PC-3 (cell line): Measurements from ENCODE around the gene CYB561A3. TPM values are rescaled to one million over a fixed set of nuclear protein-coding genes. Genes with fewer than 3 reads are reported as not detected.

ENCODE experiments used
- ATAC-seq: fragments of 200-7000 bp; cut with Tn5 transposase; 2 replicates; pipeline ENCODE4 v1.9.1; 2020; ENCODE audit warnings: mild to moderate bottlenecking, moderate library complexity
- BruUV-seq: library from RNA; stranded (reverse); fragments of 400-500 nt; replicated peaks from 2 replicates; lab custom pipeline; 2021; lab: Mats Ljungman, UMichigan
- CTCF ChIA-PET: fragments of 300-600 bp; sonication (Branson Sonifier 250); formaldehyde crosslinking; loops from one replicate; lab custom pipeline; 2022; ENCODE audit warnings: antibody characterized with exemption; lab: Charles Lee
- POLR2A ChIA-PET: fragments of 300-600 bp; sonication (Branson Sonifier 250); formaldehyde crosslinking; loops from one replicate; lab custom pipeline; 2022; ENCODE audit warnings: antibody characterized with exemption; ENCODE audit not compliant: unreplicated experiment; lab: Charles Lee
- DNase-seq: peaks from one replicate; pipeline ENCODE4 v3.0.0-alpha.2; 2015
- H2AFZ ChIP-seq: fragments of 300-600 bp; sonication (generic); 2 replicates; pipeline ENCODE4 v1.6.0; 2016; ENCODE audit warnings: antibody characterized with exemption, low read length
- H3F3A ChIP-seq: fragments of 300-600 bp; sonication (generic); one replicate; pipeline ENCODE4 v1.6.0; 2017; ENCODE audit warnings: antibody characterized with exemption, low read length, control low read depth, mild to moderate bottlenecking; ENCODE audit not compliant: unreplicated experiment
- H3K27ac ChIP-seq: fragments of 300-600 bp; sonication (generic); 2 replicates; pipeline ENCODE4 v1.5.1; 2016; ENCODE audit warnings: mild to moderate bottlenecking, low read length
- H3K27me3 ChIP-seq: fragments of 300-600 bp; sonication (generic); 2 replicates; pipeline ENCODE4 v1.6.1; 2016; ENCODE audit warnings: low read length, mixed read lengths
- H3K36me3 ChIP-seq: fragments of 300-600 bp; sonication (generic); 2 replicates; pipeline ENCODE4 v1.6.1; 2016; ENCODE audit warnings: low read depth, mixed run types, low read length, mixed read lengths
- H3K4me1 ChIP-seq: fragments of 300-600 bp; sonication (generic); 2 replicates; pipeline ENCODE4 v1.5.1; 2016; ENCODE audit warnings: low read length; ENCODE audit not compliant: insufficient read depth
- H3K4me2 ChIP-seq: fragments of 300-600 bp; sonication (generic); 2 replicates; pipeline ENCODE4 v1.6.0; 2016; ENCODE audit warnings: low read length
- H3K4me3 ChIP-seq: fragments of 300-600 bp; sonication (generic); 2 replicates; pipeline ENCODE4 v1.5.1; 2016; ENCODE audit warnings: mild to moderate bottlenecking, low read length, mixed read lengths
- H3K79me2 ChIP-seq: fragments of 300-600 bp; sonication (generic); 2 replicates; pipeline ENCODE4 v1.6.1; 2017; ENCODE audit warnings: low read length, mixed read lengths
- H3K9ac ChIP-seq: fragments of 300-600 bp; sonication (generic); 2 replicates; pipeline ENCODE4 v1.6.0; 2016; ENCODE audit warnings: mild to moderate bottlenecking, low read length
- H3K9me2 ChIP-seq: fragments of 300-600 bp; sonication (generic); replicated peaks from 2 replicates; pipeline ENCODE4 v1.6.1; 2016; ENCODE audit warnings: mixed run types, low read length, mixed read lengths
- H3K9me3 ChIP-seq: fragments of 300-600 bp; sonication (generic); 2 replicates; pipeline ENCODE4 v1.6.1; 2016; ENCODE audit warnings: low read length, mixed read lengths
- H4K20me1 ChIP-seq: fragments of 300-600 bp; sonication (generic); 2 replicates; pipeline ENCODE4 v1.6.1; 2016; ENCODE audit warnings: low read length, mixed read lengths
- CTCF ChIP-seq: fragments of 300-600 bp; sonication (generic); conservative IDR thresholded peaks from 2 replicates; pipeline ENCODE4 v1.5.1; 2017; ENCODE audit warnings: antibody characterized with exemption, low read depth, mild to moderate bottlenecking, low read length
- EZH2 ChIP-seq: fragments of 300-600 bp; sonication (generic); IDR thresholded peaks from one replicate; pipeline ENCODE4 v1.6.1; 2017; ENCODE audit warnings: antibody characterized with exemption, mild to moderate bottlenecking, low read length; ENCODE audit not compliant: unreplicated experiment
- EZH2phosphoT487 ChIP-seq: fragments of 300-600 bp; sonication (generic); IDR thresholded peaks from 2 replicates; pipeline ENCODE4 v1.6.1; 2018; ENCODE audit warnings: mild to moderate bottlenecking, antibody characterized with exemption, low read length, borderline replicate concordance
- intact Hi-C: fragments of 100-400 bp; cut with micrococcal nuclease; formaldehyde crosslinking; loops from 2 replicates; pipeline ENCODE4 v1.9.0; 2023
- total RNA-seq: library from RNA; depleted of rRNA; stranded (reverse); fragments of >200 nt; gene quantifications from 2 replicates; pipeline ENCODE4 v1.2.3, GENCODE V29; 2014

Gene CYB561A3
- total RNA-seq, 1 experiment from 2014 or later, result 51.2 TPM

GRCh38 chr11:61331651-61332050 is 30.0 kb downstream of the CYB561A3 start:
- CTCF ChIA-PET, result no interaction called here
- Histone ChIP-seq H3K4me3 (peak overlapping the region; percentile 95), H3K9ac (peak overlapping the region; percentile 99), H3K36me3 (peaks cover 27% of the 10 kb centered on the region), H3K27ac (no peak overlapping the region), H3K27me3 (no peaks in the 10 kb centered on the region), H4K20me1 (peaks cover 24% of the 10 kb centered on the region), H3K9me3 (no peaks in the 10 kb centered on the region), H3K9me2 (no peaks in the 10 kb centered on the region), H2AFZ (no peak overlapping the region), H3K4me2 (peak overlapping the region; percentile 88), H3K4me1 (peaks cover 30% of the 10 kb centered on the region), H3K79me2 (peaks cover 72% of the 10 kb centered on the region), H3F3A (no peaks in the 10 kb centered on the region)
- POLR2A ChIA-PET, result interaction anchor here (0.6 kb wide), 3 partner anchors 55 to 358 kb away, joined by 3 to 5 read pairs (median 4); partner anchors contain the start of gene TMEM216
- intact Hi-C loops, result loop anchor here (10.0 kb wide), 1 partner anchor 77 kb away; no protein-coding TSS in a partner anchor
- DNase-seq (no peak), ATAC-seq (no peak)
- BruUV-seq, result no TSS peak
- TF ChIP-seq EZH2 (no peak), CTCF (no peak), EZH2phosphoT487 (no peak)

DNA sequence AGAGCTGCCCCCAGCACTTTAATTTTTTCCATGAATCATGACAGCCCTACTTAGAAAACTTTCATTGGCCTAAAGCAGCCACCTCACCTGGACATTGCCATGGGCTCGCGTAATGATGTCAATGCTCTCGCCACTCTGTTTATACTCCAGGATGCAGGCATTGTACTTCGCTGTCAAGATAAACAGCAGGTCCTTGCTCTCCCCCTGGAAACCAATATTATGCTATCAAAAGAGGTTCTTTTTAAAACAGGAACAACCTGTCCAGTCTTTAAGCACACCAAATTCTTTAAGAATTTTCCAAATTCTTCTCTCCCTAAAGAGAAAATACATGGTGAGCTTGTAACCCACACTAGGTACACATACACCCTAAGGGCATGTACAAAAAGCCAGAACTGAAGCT is 31.8 kb downstream of the CYB561A3 start:
- peaks cover 26% of the 10 kb centered on the region for H3K4me1 ChIP-seq
- no peak for ATAC-seq
- H3K9me2 ChIP-seq, result no peaks in the 10 kb centered on the region
- no peak for TF ChIP-seq CTCF
- TF ChIP-seq EZH2phosphoT487, result no peak
- TF ChIP-seq EZH2, result no peak
- no peak overlapping the region for H3K27ac ChIP-seq
- H3F3A ChIP-seq, result no peaks in the 10 kb centered on the region
- ChIA-PET CTCF (no interaction called here), POLR2A (no interaction called here)
- H3K4me3 ChIP-seq, result no peak overlapping the region
- DNase-seq, result no peak
- no peaks in the 10 kb centered on the region for H3K9me3 ChIP-seq
- H4K20me1 ChIP-seq, result peaks cover 24% of the 10 kb centered on the region
- peaks cover 88% of the 10 kb centered on the region for H3K79me2 ChIP-seq
- no peak overlapping the region for H2AFZ ChIP-seq
- H3K4me2 ChIP-seq, result no peak overlapping the region
- H3K36me3 ChIP-seq, result peaks cover 43% of the 10 kb centered on the region
- intact Hi-C loops, result loop anchor here (10.0 kb wide), 1 partner anchor 75 kb away; no protein-coding TSS in a partner anchor
- H3K27me3 ChIP-seq, result no peaks in the 10 kb centered on the region
- H3K9ac ChIP-seq, result no peak overlapping the region
- no TSS peak for BruUV-seq

GRCh38 chr11:61328351-61328750 is 33.3 kb downstream of the CYB561A3 start:
- ChIA-PET POLR2A (no interaction called here), CTCF (no interaction called here)
- ATAC-seq (no peak), DNase-seq (no peak)
- Histone ChIP-seq H2AFZ (no peak overlapping the region), H3F3A (no peaks in the 10 kb centered on the region), H3K4me1 (peaks cover 10% of the 10 kb centered on the region), H3K27me3 (no peaks in the 10 kb centered on the region), H3K9me2 (no peaks in the 10 kb centered on the region), H3K27ac (no peak overlapping the region), H3K4me2 (no peak overlapping the region), H3K9me3 (no peaks in the 10 kb centered on the region), H3K4me3 (no peak overlapping the region), H3K9ac (no peak overlapping the region), H3K36me3 (peaks cover 56% of the 10 kb centered on the region), H4K20me1 (peaks cover 24% of the 10 kb centered on the region), H3K79me2 (peaks cover 80% of the 10 kb centered on the region)
- intact Hi-C loops, result no loop called here
- TF ChIP-seq EZH2phosphoT487 (no peak), CTCF (no peak), EZH2 (no peak)
- no TSS peak for BruUV-seq
